Nephron progenitor cell (in vitro differentiated cells): ENCODE measurements around the gene NRG3.

Source experiments
- DNase-seq: peaks from one replicate; pipeline ENCODE4 v3.0.0; 2021
- H3K27ac Mint-ChIP-seq: 2 replicates; pipeline ENCODE4 v1.8.0; 2021; ENCODE audit warnings: mild to moderate bottlenecking, moderate library complexity, mixed read lengths
- H3K27me3 Mint-ChIP-seq: 2 replicates; pipeline ENCODE4 v1.8.0; 2021; ENCODE audit warnings: mild to moderate bottlenecking, low read depth, mixed read lengths; ENCODE audit not compliant: poor library complexity
- H3K36me3 Mint-ChIP-seq: 2 replicates; pipeline ENCODE4 v1.8.0; 2021; ENCODE audit warnings: low read depth, mixed read lengths
- H3K4me1 Mint-ChIP-seq: 2 replicates; pipeline ENCODE4 v1.8.0; 2021; ENCODE audit warnings: mixed read lengths
- H3K4me3 Mint-ChIP-seq: 2 replicates; pipeline ENCODE4 v1.8.0; 2021; ENCODE audit warnings: mild to moderate bottlenecking, moderate library complexity, mixed read lengths
- H3K9me3 Mint-ChIP-seq: 2 replicates; pipeline ENCODE4 v1.8.0; 2021; ENCODE audit warnings: mild to moderate bottlenecking, moderate library complexity, mixed read lengths
- TF ChIP-seq, protein P1 (sequence below): fragments of 200-600 bp; sonication (generic); IDR thresholded peaks from 2 replicates; pipeline ENCODE4 v1.5.0; 2021; ENCODE audit warnings: antibody characterized with exemption

The NRG3 gene

DNA sequence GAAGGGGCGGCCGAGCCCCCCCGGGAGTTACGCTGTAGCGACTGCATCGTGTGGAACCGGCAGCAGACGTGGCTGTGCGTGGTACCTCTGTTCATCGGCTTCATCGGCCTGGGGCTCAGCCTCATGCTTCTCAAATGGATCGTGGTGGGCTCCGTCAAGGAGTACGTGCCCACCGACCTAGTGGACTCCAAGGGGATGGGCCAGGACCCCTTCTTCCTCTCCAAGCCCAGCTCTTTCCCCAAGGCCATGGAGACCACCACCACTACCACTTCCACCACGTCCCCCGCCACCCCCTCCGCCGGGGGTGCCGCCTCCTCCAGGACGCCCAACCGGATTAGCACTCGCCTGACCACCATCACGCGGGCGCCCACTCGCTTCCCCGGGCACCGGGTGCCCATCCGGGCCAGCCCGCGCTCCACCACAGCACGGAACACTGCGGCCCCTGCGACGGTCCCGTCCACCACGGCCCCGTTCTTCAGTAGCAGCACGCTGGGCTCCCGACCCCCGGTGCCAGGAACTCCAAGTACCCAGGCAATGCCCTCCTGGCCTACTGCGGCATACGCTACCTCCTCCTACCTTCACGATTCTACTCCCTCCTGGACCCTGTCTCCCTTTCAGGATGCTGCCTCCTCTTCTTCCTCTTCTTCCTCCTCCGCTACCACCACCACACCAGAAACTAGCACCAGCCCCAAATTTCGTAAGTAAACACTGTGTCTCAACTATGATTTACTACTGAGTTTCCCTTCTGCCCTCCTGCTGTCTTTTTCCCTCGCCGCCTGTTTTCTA lies 666 bp downstream of the NRG3 start:
- H3K9me3 Mint-ChIP-seq, result peaks cover 4% of the 10 kb centered on the region
- peaks cover 46% of the 10 kb centered on the region for H3K4me1 Mint-ChIP-seq
- H3K27me3 Mint-ChIP-seq, result peaks cover 70% of the 10 kb centered on the region
- peak overlapping the region; percentile 92 for H3K4me3 Mint-ChIP-seq
- H3K27ac Mint-ChIP-seq, result no peak overlapping the region
- H3K36me3 Mint-ChIP-seq, result no peaks in the 10 kb centered on the region
- peak; percentile 23 for DNase-seq
- TF ChIP-seq, protein P1, sequence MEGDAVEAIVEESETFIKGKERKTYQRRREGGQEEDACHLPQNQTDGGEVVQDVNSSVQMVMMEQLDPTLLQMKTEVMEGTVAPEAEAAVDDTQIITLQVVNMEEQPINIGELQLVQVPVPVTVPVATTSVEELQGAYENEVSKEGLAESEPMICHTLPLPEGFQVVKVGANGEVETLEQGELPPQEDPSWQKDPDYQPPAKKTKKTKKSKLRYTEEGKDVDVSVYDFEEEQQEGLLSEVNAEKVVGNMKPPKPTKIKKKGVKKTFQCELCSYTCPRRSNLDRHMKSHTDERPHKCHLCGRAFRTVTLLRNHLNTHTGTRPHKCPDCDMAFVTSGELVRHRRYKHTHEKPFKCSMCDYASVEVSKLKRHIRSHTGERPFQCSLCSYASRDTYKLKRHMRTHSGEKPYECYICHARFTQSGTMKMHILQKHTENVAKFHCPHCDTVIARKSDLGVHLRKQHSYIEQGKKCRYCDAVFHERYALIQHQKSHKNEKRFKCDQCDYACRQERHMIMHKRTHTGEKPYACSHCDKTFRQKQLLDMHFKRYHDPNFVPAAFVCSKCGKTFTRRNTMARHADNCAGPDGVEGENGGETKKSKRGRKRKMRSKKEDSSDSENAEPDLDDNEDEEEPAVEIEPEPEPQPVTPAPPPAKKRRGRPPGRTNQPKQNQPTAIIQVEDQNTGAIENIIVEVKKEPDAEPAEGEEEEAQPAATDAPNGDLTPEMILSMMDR, result no peak

DNA sequence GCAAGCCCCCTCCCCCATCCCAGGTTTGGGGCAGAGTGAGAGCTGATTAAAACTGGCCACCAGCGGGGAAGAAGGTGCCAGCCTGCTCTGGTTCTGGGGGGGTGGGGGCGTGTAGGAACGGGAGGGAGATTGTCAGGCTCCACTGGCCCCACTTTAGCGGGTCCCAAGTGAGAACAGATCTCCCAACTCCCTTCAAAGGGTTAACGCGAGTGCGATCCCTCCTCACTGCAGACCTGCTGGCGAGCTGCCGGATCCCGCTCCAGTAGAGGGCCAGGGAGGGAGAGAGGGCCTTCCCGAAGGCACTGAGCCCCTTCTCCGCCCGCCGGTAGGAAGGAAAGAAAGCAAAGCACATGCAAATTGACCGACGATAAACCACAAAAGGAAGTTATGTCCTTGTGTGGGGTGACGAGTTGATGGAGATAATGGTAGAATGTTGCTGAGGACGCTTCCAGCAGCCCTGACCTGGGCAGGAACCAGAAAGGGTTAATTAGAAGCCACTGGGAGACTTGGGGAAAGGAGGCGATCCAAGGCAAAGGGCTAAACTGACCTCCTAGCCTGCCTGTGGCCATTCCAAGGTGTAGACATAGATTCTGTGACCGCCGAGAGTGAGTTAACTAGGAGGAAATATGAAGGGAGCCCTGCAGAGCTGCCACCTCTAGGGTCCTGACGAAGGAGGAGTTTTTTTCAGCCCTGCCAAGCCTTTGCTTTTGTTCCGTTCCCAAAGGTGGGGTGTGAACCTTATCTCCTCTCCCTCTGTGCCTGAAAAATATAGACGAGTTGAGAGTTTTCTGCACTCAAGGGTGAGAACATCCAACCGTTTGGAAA lies 1.5 kb downstream of the NRG3 start:
- peaks cover 47% of the 10 kb centered on the region for H3K4me1 Mint-ChIP-seq
- H3K27me3 Mint-ChIP-seq, result peaks cover 70% of the 10 kb centered on the region
- H3K4me3 Mint-ChIP-seq, result peak overlapping the region; percentile 92
- DNase-seq, result peak; percentile 50
- no peaks in the 10 kb centered on the region for H3K36me3 Mint-ChIP-seq
- H3K27ac Mint-ChIP-seq, result no peak overlapping the region
- TF ChIP-seq, protein P1, result no peak
- H3K9me3 Mint-ChIP-seq, result peaks cover 2% of the 10 kb centered on the region

DNA sequence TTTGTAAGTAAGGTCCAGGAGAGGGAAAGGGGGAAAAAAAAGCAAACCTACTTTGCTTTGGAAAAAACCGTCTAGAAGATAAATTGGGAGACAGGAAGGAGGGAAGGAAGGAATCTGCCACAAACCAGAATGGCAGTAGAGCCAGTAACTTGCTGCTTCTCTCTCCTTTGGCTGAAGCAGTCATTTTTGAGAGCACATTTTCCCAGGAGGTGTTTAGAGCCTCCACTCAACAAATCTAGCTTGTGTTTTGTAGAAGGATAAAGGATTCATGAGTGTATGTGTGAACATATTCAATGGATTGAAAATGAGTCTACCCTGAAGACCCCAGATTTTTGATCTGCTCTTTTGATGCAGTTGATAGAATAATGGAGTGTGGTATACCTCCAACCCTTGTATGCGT lies 2.6 kb downstream of the NRG3 start:
- Mint-ChIP-seq H3K27ac (no peak overlapping the region), H3K9me3 (no peaks in the 10 kb centered on the region), H3K4me1 (peaks cover 49% of the 10 kb centered on the region), H3K4me3 (peak overlapping the region; percentile 92), H3K36me3 (no peaks in the 10 kb centered on the region), H3K27me3 (peaks cover 60% of the 10 kb centered on the region)
- TF ChIP-seq, protein P1, result no peak
- DNase-seq, result no peak

DNA sequence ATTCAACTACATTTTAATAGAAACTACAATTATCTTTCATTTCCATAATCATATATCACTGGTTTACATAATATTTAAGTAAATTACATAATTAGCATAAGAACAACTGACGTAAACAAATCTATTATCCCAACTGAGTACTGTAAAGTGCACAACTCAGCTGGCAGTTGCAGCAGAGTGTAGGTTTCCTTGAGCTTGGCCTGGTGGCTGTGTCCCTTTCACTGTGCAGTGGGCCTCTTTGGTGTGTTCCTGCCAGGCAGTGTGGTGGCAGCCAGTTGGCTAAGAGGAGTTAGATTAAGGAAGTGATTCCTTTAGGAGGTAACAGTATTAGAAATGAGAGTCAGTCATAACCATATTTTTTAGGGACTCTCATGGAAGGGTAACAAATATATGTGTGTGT lies 7.0 kb downstream of the NRG3 start:
- no peak for DNase-seq
- peaks cover 32% of the 10 kb centered on the region for H3K4me1 Mint-ChIP-seq
- no peaks in the 10 kb centered on the region for H3K36me3 Mint-ChIP-seq
- peaks cover 24% of the 10 kb centered on the region for H3K27me3 Mint-ChIP-seq
- H3K27ac Mint-ChIP-seq, result no peak overlapping the region
- no peak overlapping the region for H3K4me3 Mint-ChIP-seq
- TF ChIP-seq, protein P1, result no peak
- no peaks in the 10 kb centered on the region for H3K9me3 Mint-ChIP-seq

DNA sequence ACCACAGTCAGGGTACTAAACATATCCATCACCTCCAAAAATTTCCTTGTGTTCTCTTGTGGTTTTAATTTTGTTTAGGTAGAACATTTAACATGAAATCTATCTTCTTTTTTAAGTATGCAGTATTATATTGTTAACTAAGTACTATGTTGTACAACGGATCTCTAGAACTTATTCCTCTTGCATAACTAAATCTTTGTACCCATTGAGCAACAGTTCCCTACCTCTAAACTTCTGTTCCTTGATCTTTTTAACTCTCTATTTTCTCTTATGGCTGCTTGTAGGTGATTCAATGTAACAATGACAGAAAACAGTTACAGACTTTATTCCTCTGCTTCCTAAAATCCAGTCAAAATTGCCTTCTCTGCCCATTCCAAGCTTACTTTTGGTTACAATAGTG lies 9.9 kb downstream of the NRG3 start:
- H3K9me3 Mint-ChIP-seq, result no peaks in the 10 kb centered on the region
- no peak for DNase-seq
- H3K27me3 Mint-ChIP-seq, result peaks cover 6% of the 10 kb centered on the region

More for the DNA sequence above, 9.9 kb downstream of the NRG3 start:
- TF ChIP-seq, protein P1, result no peak
- H3K4me1 Mint-ChIP-seq, result peaks cover 23% of the 10 kb centered on the region
- H3K27ac Mint-ChIP-seq, result no peak overlapping the region
- no peak overlapping the region for H3K4me3 Mint-ChIP-seq
- H3K36me3 Mint-ChIP-seq, result no peaks in the 10 kb centered on the region
